Thoracic aorta (tissue), 2 donors: ENCODE results near the gene CACUL1. TPM values are rescaled to one million over a fixed set of nuclear protein-coding genes. Genes with fewer than 3 reads are reported as not detected.
"Not testable (repeated sequence)": the region's sequence is repeated elsewhere in the genome, so short reads cannot be mapped to it uniquely, and the experiment has no call there.

Experiments used
- ATAC-seq: fragments of 150-250 bp; one replicate; pipeline ENCODE4 v1.8.0; 2017; ENCODE audit warnings: low read depth; ENCODE audit not compliant: insufficient number of reproducible peaks, low FRiP score
- DNase-seq: peaks from one replicate; pipeline ENCODE4 v3.0.0-alpha.2; 2020; ENCODE audit warnings: low spot score
- H3K27ac ChIP-seq, 2 donors: fragments of 200-600 bp; sonication (generic); 1 replicate in 1 of 2; 2 replicates in 1 of 2; pipeline ENCODE4 v1.5.1; 2016; ENCODE audit warnings: mild to moderate bottlenecking in 2 of 2, moderate library complexity in 2 of 2
- H3K27me3 ChIP-seq: fragments of 200-600 bp; sonication (generic); replicated peaks from 2 replicates; pipeline ENCODE4 v1.6.0; 2016; ENCODE audit warnings: mild to moderate bottlenecking; ENCODE audit not compliant: insufficient read depth
- H3K36me3 ChIP-seq: fragments of 200-600 bp; sonication (generic); one replicate; pipeline ENCODE4 v1.5.1; 2016
- H3K4me1 ChIP-seq, 2 donors: fragments of 200-600 bp; sonication (generic); 1 replicate in 1 of 2; 2 replicates in 1 of 2; pipeline versions ENCODE4 v1.5.1 to v1.6.0; 2016; ENCODE audit warnings: low read depth in 2 of 2, mild to moderate bottlenecking in 1 of 2; ENCODE audit not compliant: control insufficient read depth in 1 of 2
- H3K4me3 ChIP-seq: fragments of 200-600 bp; sonication (generic); 2 replicates; pipeline ENCODE4 v1.5.1; 2016; ENCODE audit warnings: mild to moderate bottlenecking
- H3K9me3 ChIP-seq: fragments of 200-600 bp; sonication (generic); 2 replicates; pipeline ENCODE4 v1.5.1; 2016
- CTCF ChIP-seq: fragments of 200-600 bp; sonication (generic); IDR thresholded peaks from one replicate; pipeline ENCODE4 v1.5.1; 2019; ENCODE audit warnings: antibody characterized with exemption
- total RNA-seq, 2 donors: library from RNA; depleted of rRNA; stranded (reverse); fragments of >200 nt; gene quantifications; one replicate each; pipeline versions ENCODE4 v1.1.0 to v1.2.3, GENCODE V29; 2016

The CACUL1 gene
- total RNA-seq, 2 donors from 2014 or later, result 32.7 to 42.9 TPM

- no peak for TF ChIP-seq CTCF
- H3K27ac ChIP-seq, result no peak overlapping the region
- no peaks in the 10 kb centered on the region for H3K36me3 ChIP-seq
- ATAC-seq, result no peak
- H3K27me3 ChIP-seq, result no peaks in the 10 kb centered on the region
- no peak for DNase-seq
- H3K9me3 ChIP-seq, result peaks cover 14% of the 10 kb centered on the region
- no peak overlapping the region for H3K4me3 ChIP-seq
- H3K4me1 ChIP-seq, result no peaks in the 10 kb centered on the region
Observed at GRCh38 chr10:118662228-118663035, 92.3 kb downstream of the CACUL1 start.

GRCh38 chr10:118658762-118659161, 96.0 kb downstream of the CACUL1 start:
- TF ChIP-seq CTCF, result no peak
- ATAC-seq (no peak), DNase-seq (no peak)
- H3K4me3 ChIP-seq, result no peak overlapping the region
- no peaks in the 10 kb centered on the region for H3K27me3 ChIP-seq
- no peaks in the 10 kb centered on the region for H3K36me3 ChIP-seq
- no peaks in the 10 kb centered on the region for H3K4me1 ChIP-seq
- no peak overlapping the region for H3K27ac ChIP-seq
- peaks cover 15% of the 10 kb centered on the region for H3K9me3 ChIP-seq

- DNase-seq, H3K36me3 ChIP-seq, H3K27ac ChIP-seq, H3K4me1 ChIP-seq, H3K27me3 ChIP-seq, H3K4me3 ChIP-seq, ATAC-seq: not testable (repeated sequence)
- peaks cover 17% of the 10 kb centered on the region for H3K9me3 ChIP-seq
Observed at GRCh38 chr10:118658168-118658567, 96.6 kb downstream of the CACUL1 start.

- not testable (repeated sequence) for H3K27me3 ChIP-seq, H3K4me3 ChIP-seq, H3K4me1 ChIP-seq, H3K36me3 ChIP-seq, H3K27ac ChIP-seq, H3K9me3 ChIP-seq, DNase-seq, ATAC-seq
Observed at GRCh38 chr10:118645294-118645693, 109.5 kb downstream of the CACUL1 start.

- Histone ChIP-seq H3K4me1 (no peaks in the 10 kb centered on the region), H3K27me3 (no peaks in the 10 kb centered on the region), H3K9me3 (no peaks in the 10 kb centered on the region), H3K27ac (no peak overlapping the region), H3K4me3 (no peak overlapping the region), H3K36me3 (no peaks in the 10 kb centered on the region)
- TF ChIP-seq CTCF, result no peak
- no peak for ATAC-seq
- no peak for DNase-seq
Observed at GRCh38 chr10:118642228-118642627, 112.5 kb downstream of the CACUL1 start.

GRCh38 chr10:118638680-118639079, 116.1 kb downstream of the CACUL1 start:
- ATAC-seq, result no peak
- no peaks in the 10 kb centered on the region for H3K36me3 ChIP-seq
- no peak for DNase-seq
- no peak for TF ChIP-seq CTCF
- H3K4me1 ChIP-seq, result no peaks in the 10 kb centered on the region
- H3K27ac ChIP-seq, result no peak overlapping the region
- no peak overlapping the region for H3K4me3 ChIP-seq
- H3K9me3 ChIP-seq, result no peaks in the 10 kb centered on the region
- H3K27me3 ChIP-seq, result no peaks in the 10 kb centered on the region
